HepG2 (cell line): ENCODE data around the gene RNF5. TPM values are rescaled to one million over a fixed set of nuclear protein-coding genes. Genes with fewer than 3 reads are reported as not detected.

ENCODE experiments used
- ATAC-seq: fragments of 200-7000 bp; cut with Tn5 transposase; 3 replicates; pipeline ENCODE4 v1.9.1; 2020; ENCODE audit warnings: mild to moderate bottlenecking, moderate library complexity
- BruUV-seq: library from RNA; stranded (reverse); fragments of 400-500 nt; replicated peaks from 2 replicates; lab custom pipeline; 2021; lab: Mats Ljungman, UMichigan
- CTCF ChIA-PET: fragments of 300-600 bp; formaldehyde crosslinking; extraction: SDS; loops from one replicate; lab custom pipeline; 2021; ENCODE audit warnings: low total read pairs, inconsistent platforms, low intra/inter-chr PET ratio; lab: Yijun Ruan, JAX
- POLR2A ChIA-PET: fragments of 350-600 bp; sonication (Branson Sonifier 250); formaldehyde crosslinking; loops from one replicate; lab custom pipeline; 2020; ENCODE audit warnings: antibody characterized with exemption, inconsistent platforms; lab: Yijun Ruan, JAX
- DNase-seq: peaks from one replicate; pipeline ENCODE4 v3.0.0-alpha.2; 2015; ENCODE audit warnings: low spot score
- FAIRE-seq: peaks from 3 replicates; lab custom pipeline; 2011; peaks lifted over from hg19 to GRCh38; lab: Jason Lieb, UNC
- H2AFZ ChIP-seq: one replicate; pipeline ENCODE4 v1.6.1; 2011; ENCODE audit warnings: low read length, inconsistent platforms
- H3K27ac ChIP-seq: fragments of 300-600 bp; 3 replicates; pipeline ENCODE4 v1.8.0; 2011; ENCODE audit warnings: mixed run types, mild to moderate bottlenecking, mixed read lengths, low read length, inconsistent platforms; ENCODE audit not compliant: insufficient read depth; ENCODE audit errors: extremely low read length
- H3K27me3 ChIP-seq, 2 experiments: fragments of 200-600 bp in 1 of 2; 2 replicates in 1 of 2; 3 replicates in 1 of 2; pipeline versions ENCODE4 v1.6.0 to v1.8.0; 2011; ENCODE audit warnings: low read length in 2 of 2, mild to moderate bottlenecking in 2 of 2, moderate library complexity in 2 of 2, inconsistent platforms in 1 of 2; ENCODE audit not compliant: insufficient read depth in 2 of 2, control insufficient read depth in 1 of 2
- H3K36me3 ChIP-seq, 2 experiments: fragments of 200-600 bp in 1 of 2; replicated peaks in 1 of 2; 2 replicates in 1 of 2; 3 replicates in 1 of 2; pipeline versions ENCODE4 v1.5.1 to v1.8.0; 2011; ENCODE audit warnings: low read length in 2 of 2, inconsistent platforms in 1 of 2; ENCODE audit not compliant: insufficient read depth in 2 of 2, control insufficient read depth in 1 of 2
- H3K4me1 ChIP-seq: 2 replicates; pipeline ENCODE4 v1.5.1; 2012; ENCODE audit warnings: low read length, inconsistent platforms; ENCODE audit not compliant: insufficient read depth
- H3K4me2 ChIP-seq: 2 replicates; pipeline ENCODE4 v1.6.0; 2011; ENCODE audit warnings: low read depth, low read length, inconsistent platforms
- H3K4me3 ChIP-seq, 3 experiments: fragments of 200-600 bp in 1 of 3; sonication (generic), shearing (Covaris generic) in 1 of 3; replicated peaks in 1 of 3; 2 replicates each; pipeline ENCODE4 v1.5.1; 2011 to 2016; ENCODE audit warnings: low read length in 3 of 3, inconsistent platforms in 2 of 3, low read depth in 2 of 3, mild to moderate bottlenecking in 2 of 3, control low read depth in 1 of 3, mixed read lengths in 1 of 3; ENCODE audit not compliant: insufficient read depth in 1 of 3
- H3K79me2 ChIP-seq: one replicate; pipeline ENCODE4 v1.6.1; 2011; ENCODE audit warnings: low read length, inconsistent platforms; ENCODE audit not compliant: insufficient read depth
- H3K9ac ChIP-seq: 2 replicates; pipeline ENCODE4 v1.6.0; 2011; ENCODE audit warnings: mild to moderate bottlenecking, low read depth, low read length, inconsistent platforms; ENCODE audit not compliant: insufficient read depth
- H3K9me3 ChIP-seq: 2 replicates; pipeline ENCODE4 v1.5.1; 2012; ENCODE audit warnings: mild to moderate bottlenecking, low read length
- H4K20me1 ChIP-seq: 2 replicates; pipeline ENCODE4 v1.6.0; 2011; ENCODE audit warnings: inconsistent platforms, mild to moderate bottlenecking, low read length, moderate library complexity; ENCODE audit not compliant: insufficient read depth
- TAF1 ChIP-seq: sonication (generic); formaldehyde crosslinking; IDR thresholded peaks from 2 replicates; pipeline ENCODE4 v1.4.0; 2020; ENCODE audit warnings: missing genetic modification reagents
- ZNF512 ChIP-seq: sonication (generic); formaldehyde crosslinking; IDR thresholded peaks from 2 replicates; pipeline ENCODE4 v1.4.0; 2020; ENCODE audit warnings: mild to moderate bottlenecking, missing genetic modification reagents
- ZNF687 ChIP-seq: sonication (generic); formaldehyde crosslinking; IDR thresholded peaks from 2 replicates; pipeline ENCODE4 v1.5.1; 2020; ENCODE audit warnings: mild to moderate bottlenecking, missing genetic modification reagents, moderate library complexity
- ZNF710 ChIP-seq: sonication (generic); formaldehyde crosslinking; IDR thresholded peaks from 2 replicates; pipeline ENCODE4 v1.5.0; 2020; ENCODE audit warnings: mild to moderate bottlenecking, missing genetic modification reagents, borderline replicate concordance
- ZNF768 ChIP-seq: sonication (generic); formaldehyde crosslinking; IDR thresholded peaks from 2 replicates; pipeline ENCODE4 v1.4.0; 2020; ENCODE audit warnings: missing genetic modification reagents
- WGBS: methylation state at CpG from one replicate; pipeline ENCODE4 v1.1.6; 2017; ENCODE audit warnings: low lambda C conversion rate; 5-methylcytosine and 5-hydroxymethylcytosine counted together
- in situ Hi-C: cut with HindIII; loops from 2 replicates; pipeline ENCODE4 v1.10.0; 2017; ENCODE audit warnings: low pct_unique_long_range_greater_than_20kb; ENCODE audit not compliant: extremely low pct_ligation_motif_present
- intact Hi-C: fragments of 100-400 bp; cut with micrococcal nuclease; formaldehyde crosslinking; loops from one replicate; pipeline ENCODE4 v1.10.0; 2022; ENCODE audit not compliant: unreplicated experiment
- polyA plus RNA-seq, 8 experiments: library from polyadenylated mRNA; depleted of rRNA in 3 of 8; stranded (reverse) in 7 of 8; unstranded in 1 of 8; fragments of >200 nt; fragmentation: Illumina TruSeq in 4 of 8; extraction: Trizol in 4 of 8; gene quantifications; 2 replicates each; pipeline versions ENCODE4 v1.2.1 to v1.2.3, GENCODE V29; 2011 to 2016; ENCODE audit warnings: low read depth in 4 of 8, missing spikeins in 1 of 8, mixed read lengths in 1 of 8; ENCODE audit not compliant: insufficient read depth in 1 of 8
- total RNA-seq, 5 experiments: library from RNA; depleted of rRNA; stranded (reverse); fragments of >200 nt; fragmentation: Illumina TruSeq; extraction: Trizol; gene quantifications; 2 replicates each; pipeline ENCODE4 v1.2.3, GENCODE V29; 2016; ENCODE audit warnings: low read depth in 1 of 5

Gene RNF5
- total and polyA plus RNA-seq, 2 of the 13 experiments (the other 11 are each of a cell fraction or from before 2014, with no cell fraction given) = 98.0 to 131 TPM

DNA sequence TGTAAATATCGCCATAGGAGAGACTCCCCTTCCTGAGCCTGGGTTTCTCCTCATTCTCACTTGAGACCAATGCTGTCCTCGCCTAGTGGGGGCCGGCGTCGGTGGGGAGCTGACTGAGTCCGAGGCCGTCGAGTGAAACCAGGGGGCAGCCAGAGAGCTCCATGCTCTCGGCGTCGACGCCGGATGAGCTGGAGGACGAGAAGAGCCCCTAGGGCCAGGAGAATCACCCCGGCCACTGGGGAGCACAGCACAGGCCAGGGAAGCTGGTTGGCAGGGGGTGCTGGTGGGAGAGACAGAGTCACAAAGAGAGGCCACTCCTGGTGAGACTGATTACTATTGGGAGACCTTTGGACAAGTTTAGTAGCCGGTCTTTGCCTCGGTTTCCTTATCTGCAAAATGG, 20.7 kb downstream of the RNF5 start:
- POLR2A ChIA-PET = no interaction called here
- WGBS = 76% methylated on average over 17 of the region's 17 CpGs
- intact Hi-C loops = loop anchor here (5.0 kb wide), 2 partner anchors 33 to 82 kb away; no protein-coding TSS in a partner anchor

GRCh38 chr6:32200711-32201475, 22.7 kb downstream of the RNF5 start:
- BruUV-seq = no TSS peak
- H3K4me1 ChIP-seq = peaks cover 33% of the 10 kb centered on the region
- in situ Hi-C loops (no loop called here), intact Hi-C loops (no loop called here)
- H3K27me3 ChIP-seq = peaks cover 4 to 29% of the 10 kb centered on the region in 2 experiments; a peak in 4 of 5 replicates
- ChIA-PET CTCF (no interaction called here), POLR2A (no interaction called here)
- no peak overlapping the region for H3K9ac ChIP-seq
- no peak overlapping the region for H2AFZ ChIP-seq
- no peaks in the 10 kb centered on the region for H4K20me1 ChIP-seq
- H3K79me2 ChIP-seq = no peaks in the 10 kb centered on the region
- no peaks in the 10 kb centered on the region for H3K9me3 ChIP-seq
- no peaks in the 10 kb centered on the region for H3K36me3 ChIP-seq
- 0 out of 2 replicates have a peak, but pooled peaks have one; percentile 12 for TF ChIP-seq ZNF687 (CRISPR knock-in tag)
- 0 out of 2 replicates have a peak, but pooled peaks have one; percentile 32 for TF ChIP-seq ZNF710 (CRISPR knock-in tag)
- no peak for TF ChIP-seq ZNF512 (CRISPR knock-in tag)
- ATAC-seq (no peak), DNase-seq (no peak), FAIRE-seq (no peak)
- no peak overlapping the region for H3K4me3 ChIP-seq
- H3K4me2 ChIP-seq = no peak overlapping the region
- H3K27ac ChIP-seq = no peak overlapping the region
- 33% methylated on average over 11 of the region's 13 CpGs for WGBS

More for the DNA sequence above, 20.7 kb downstream of the RNF5 start:
- no peak overlapping the region for H2AFZ ChIP-seq
- no peaks in the 10 kb centered on the region for H4K20me1 ChIP-seq
- peaks cover 4 to 29% of the 10 kb centered on the region in 2 experiments; a peak in 4 of 5 replicates for H3K27me3 ChIP-seq
- no peaks in the 10 kb centered on the region for H3K36me3 ChIP-seq
- no peak for FAIRE-seq
- peaks cover 43% of the 10 kb centered on the region for H3K4me1 ChIP-seq
- H3K4me2 ChIP-seq = no peak overlapping the region
- no peaks in the 10 kb centered on the region for H3K9me3 ChIP-seq
- H3K9ac ChIP-seq = no peak overlapping the region
- H3K79me2 ChIP-seq = no peaks in the 10 kb centered on the region
- no TSS peak for BruUV-seq
- TF ChIP-seq ZNF768 (0 out of 2 replicates have a peak, but pooled peaks have one; percentile 11), TAF1 (no peak)
- in situ Hi-C loops = no loop called here
- H3K27ac ChIP-seq = no peak overlapping the region
- H3K4me3 ChIP-seq = no peak overlapping the region
- no peak for DNase-seq
- no peak for ATAC-seq
- CTCF ChIA-PET = no interaction called here
